LNCaP clone FGC (cell line): ENCODE data around the gene OR4P4.

Source experiments
- DNase-seq: peaks from one replicate; pipeline ENCODE4 v3.0.0-alpha.2; 2011; ENCODE audit warnings: low read depth
- H3K4me3 ChIP-seq: 2 replicates; pipeline ENCODE4 v1.5.1; 2011; ENCODE audit warnings: mild to moderate bottlenecking, low read depth, low read length, control low read depth
- CTCF ChIP-seq: IDR thresholded peaks from 2 replicates; pipeline ENCODE4 v1.5.1; 2012; ENCODE audit warnings: mild to moderate bottlenecking; ENCODE audit not compliant: control insufficient read depth, insufficient read depth; ENCODE audit errors: extremely low read depth

Gene OR4P4

GRCh38 chr11:55634813-55635212, at the start of gene OR4P4:
OR4P4 (plus strand) TSS chr11:55635113.
- DNase-seq = no peak
- TF ChIP-seq CTCF = no peak
- H3K4me3 ChIP-seq = no peak within 1 kb of the TSS

- DNase-seq = no peak
- H3K4me3 ChIP-seq = no peak within 1 kb of the TSS
- TF ChIP-seq CTCF = no peak
Observed at GRCh38 chr11:55607545-55607944, 27.4 kb upstream of the OR4P4 start, which contains the start of gene OR4C11. OR4C11 (minus strand) TSS chr11:55607645; CDS start chr11:55604373, 3,272 bp downstream.

GRCh38 chr11:55624531-55624930, 10.4 kb upstream of the OR4P4 start:
- DNase-seq = no peak
- no peak overlapping the region for H3K4me3 ChIP-seq
- no peak for TF ChIP-seq CTCF

GRCh38 chr11:55648027-55648426, 13.1 kb downstream of the OR4P4 start, which contains the start of gene OR4S2:
OR4S2 (plus strand) TSS chr11:55648327; CDS start chr11:55650904, 2,577 bp downstream.
- DNase-seq = no peak
- no peak for TF ChIP-seq CTCF
- no peak within 1 kb of the TSS for H3K4me3 ChIP-seq

- H3K4me3 ChIP-seq = no peak overlapping the region
- TF ChIP-seq CTCF = no peak
- DNase-seq = no peak
Observed at GRCh38 chr11:55652560-55652959, 17.6 kb downstream of the OR4P4 start.

- H3K4me3 ChIP-seq = no peak overlapping the region
- no peak for DNase-seq
- no peak for TF ChIP-seq CTCF
Observed at GRCh38 chr11:55655096-55655495, 20.2 kb downstream of the OR4P4 start.

GRCh38 chr11:55658031-55658573, 23.2 kb downstream of the OR4P4 start:
- no peak for TF ChIP-seq CTCF
- no peak overlapping the region for H3K4me3 ChIP-seq
- no peak for DNase-seq
